NCI-H446 (cell line): ENCODE results near the gene SIRT5.
A peak's percentile ranks its signal among the peaks of the same experiment; 100 is the strongest.

Source experiments
- DNase-seq, 2 experiments: peaks; one replicate each; lab custom pipeline; 2025; lab: John Stamatoyannopoulos, UW

SIRT5 gene

GRCh38 chr6:13553646-13554045 lies 20.8 kb upstream of the SIRT5 start:
- DNase-seq = no peak

- no peak for DNase-seq
Measured at GRCh38 chr6:13554929-13555333, 19.5 kb upstream of the SIRT5 start.

DNA sequence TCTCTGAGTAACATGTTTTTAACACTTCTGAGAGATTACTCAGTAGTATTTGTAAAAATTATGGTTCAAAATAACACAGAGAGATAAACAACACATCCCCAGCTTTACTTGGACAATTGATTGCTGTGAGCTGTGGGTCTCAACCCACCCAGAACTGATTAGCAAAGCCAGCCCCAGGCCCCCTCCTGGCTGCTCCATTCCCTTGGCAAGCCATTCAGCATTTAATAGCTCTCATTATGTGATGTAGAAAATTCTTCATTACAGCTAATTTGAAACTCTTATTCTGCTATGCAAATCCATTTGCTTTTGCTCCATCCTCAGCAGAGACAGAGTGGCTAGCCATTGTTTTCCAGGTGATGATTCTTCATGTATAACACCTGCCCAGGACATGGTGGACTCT lies 16.6 kb upstream of the SIRT5 start:
- no peak for DNase-seq

- no peak for DNase-seq
Measured at GRCh38 chr6:13558718-13559117, 15.7 kb upstream of the SIRT5 start.

- no peak for DNase-seq
Measured at GRCh38 chr6:13559251-13559650, 15.2 kb upstream of the SIRT5 start.

- no peak for DNase-seq
Measured at GRCh38 chr6:13559968-13560650, 14.3 kb upstream of the SIRT5 start.

- no peak for DNase-seq
Measured at GRCh38 chr6:13560651-13561044, 13.8 kb upstream of the SIRT5 start.

GRCh38 chr6:13561624-13562267 lies 12.7 kb upstream of the SIRT5 start:
- no peak for DNase-seq

GRCh38 chr6:13563009-13563408 lies 11.4 kb upstream of the SIRT5 start:
- no peak for DNase-seq

DNA sequence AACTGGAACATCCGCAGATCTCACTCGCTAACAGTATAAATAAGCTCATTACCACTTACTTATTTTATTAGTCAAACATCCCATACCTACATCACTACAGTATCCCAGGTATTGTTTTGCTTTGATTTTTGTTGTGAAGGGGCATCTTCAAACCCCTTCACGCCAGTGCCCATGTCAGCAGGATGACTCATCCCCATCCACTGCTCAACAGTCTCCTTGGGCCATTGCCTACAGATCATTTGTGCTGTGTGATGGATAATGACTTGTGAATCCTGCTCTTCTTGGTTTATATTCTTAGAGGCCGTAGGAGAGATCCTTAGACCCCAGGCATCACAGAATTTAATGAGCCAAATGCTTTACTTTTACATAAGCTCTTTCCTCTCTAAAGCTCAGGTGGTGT lies 8.5 kb upstream of the SIRT5 start:
- DNase-seq = no peak

DNA sequence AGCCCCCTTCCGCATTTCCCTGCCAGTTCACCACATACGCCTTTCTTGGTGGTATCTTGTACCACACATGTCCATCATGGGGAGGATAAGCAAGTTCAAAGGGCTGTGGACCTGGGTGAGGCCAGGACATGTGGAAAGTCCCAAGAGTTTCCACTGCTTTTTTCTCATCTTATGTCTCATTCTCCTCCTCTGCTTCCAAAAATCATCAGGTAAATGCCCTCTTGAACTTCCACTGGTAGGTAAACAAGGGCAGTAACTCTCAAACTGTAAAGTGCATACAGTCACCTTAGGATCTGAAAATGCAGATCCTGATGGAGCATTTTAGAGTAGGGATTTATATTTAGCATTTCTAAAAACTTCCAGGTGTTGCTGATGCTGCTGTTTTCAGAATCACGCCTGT lies 7.9 kb upstream of the SIRT5 start:
- DNase-seq = no peak

DNA sequence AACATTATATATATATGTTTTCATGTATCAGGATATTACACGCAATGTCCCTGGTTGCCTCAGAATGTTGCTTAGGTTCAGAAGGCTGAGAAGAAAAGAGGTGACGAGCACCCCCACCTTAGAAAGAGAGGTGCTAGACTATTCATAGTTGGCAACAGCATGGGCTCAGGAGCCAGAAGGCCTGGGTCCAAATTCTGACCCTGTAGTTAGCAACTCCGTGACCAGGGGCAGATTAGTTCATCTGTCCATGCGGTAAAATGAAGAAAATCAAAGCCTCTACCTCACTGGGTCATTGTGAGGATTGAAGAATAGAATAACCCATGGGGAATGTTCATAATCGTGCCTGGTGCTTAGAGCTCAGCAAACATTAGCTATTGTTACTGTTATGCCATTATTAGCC lies 5.4 kb upstream of the SIRT5 start:
- DNase-seq = no peak

- no peak for DNase-seq
Measured at GRCh38 chr6:13572240-13572639, 2.2 kb upstream of the SIRT5 start.

GRCh38 chr6:13572951-13573654 lies 1.3 kb upstream of the SIRT5 start:
- DNase-seq = no peak

- peak in 1 of 2 experiments; percentile 45 for DNase-seq
Measured at GRCh38 chr6:13573669-13574110, 711 bp upstream of the SIRT5 start.

- DNase-seq = peak; percentile 90 to 97
Measured at GRCh38 chr6:13574149-13574570, 241 bp upstream of the SIRT5 start.

- no peak for DNase-seq
Measured at GRCh38 chr6:13575377-13575775, 975 bp downstream of the SIRT5 start.

- no peak for DNase-seq
Measured at GRCh38 chr6:13576017-13576416, 1.6 kb downstream of the SIRT5 start.

DNA sequence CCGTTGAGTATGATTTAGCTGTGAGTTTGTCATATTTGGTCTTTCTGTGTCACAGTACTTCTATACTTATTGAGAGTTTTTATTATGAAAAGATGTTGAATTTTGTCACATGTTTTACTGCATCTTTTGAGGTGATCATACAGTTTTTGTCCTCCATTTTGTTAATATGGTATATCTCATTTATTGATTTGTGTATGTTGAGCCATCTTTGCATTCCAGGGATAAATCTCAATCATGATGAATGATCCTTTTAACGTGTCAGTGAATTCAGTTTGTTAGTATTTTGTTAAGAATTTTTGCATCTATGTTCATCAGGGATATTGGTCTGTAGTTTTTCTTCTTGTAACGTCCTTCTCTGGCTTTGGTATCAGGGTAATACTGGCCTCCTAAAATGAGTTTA lies 3.5 kb downstream of the SIRT5 start:
- DNase-seq = no peak

DNA sequence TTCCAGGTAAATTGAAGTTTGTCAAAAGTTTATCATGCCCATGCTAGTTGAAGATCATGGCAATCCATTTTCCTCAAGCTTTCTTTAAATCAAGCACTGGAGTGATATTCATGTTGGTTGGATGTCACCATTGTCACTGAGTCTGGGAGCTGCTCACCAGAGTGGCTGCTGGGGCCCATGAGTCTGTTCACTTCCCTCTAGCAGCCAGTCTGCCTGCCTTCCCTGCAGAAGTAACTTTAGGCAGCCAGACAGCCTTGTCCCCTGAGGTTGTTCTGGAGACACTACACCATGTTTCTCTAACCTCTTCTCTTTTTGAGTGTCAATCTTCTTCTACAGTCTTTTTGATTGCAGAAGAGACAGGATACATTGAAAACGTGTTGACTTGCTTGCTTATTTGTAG lies 5.5 kb downstream of the SIRT5 start:
- no peak for DNase-seq

- no peak for DNase-seq
Measured at GRCh38 chr6:13581700-13582229, 7.4 kb downstream of the SIRT5 start.

GRCh38 chr6:13586603-13587542 lies 12.5 kb downstream of the SIRT5 start:
- no peak for DNase-seq
